HuH-7.5 (cell line): ENCODE measurements around the gene JAKMIP1.

ENCODE experiments used
- DNase-seq: peaks from one replicate; pipeline ENCODE4 v3.0.0; 2011; ENCODE audit warnings: low spot score

The JAKMIP1 gene

DNA sequence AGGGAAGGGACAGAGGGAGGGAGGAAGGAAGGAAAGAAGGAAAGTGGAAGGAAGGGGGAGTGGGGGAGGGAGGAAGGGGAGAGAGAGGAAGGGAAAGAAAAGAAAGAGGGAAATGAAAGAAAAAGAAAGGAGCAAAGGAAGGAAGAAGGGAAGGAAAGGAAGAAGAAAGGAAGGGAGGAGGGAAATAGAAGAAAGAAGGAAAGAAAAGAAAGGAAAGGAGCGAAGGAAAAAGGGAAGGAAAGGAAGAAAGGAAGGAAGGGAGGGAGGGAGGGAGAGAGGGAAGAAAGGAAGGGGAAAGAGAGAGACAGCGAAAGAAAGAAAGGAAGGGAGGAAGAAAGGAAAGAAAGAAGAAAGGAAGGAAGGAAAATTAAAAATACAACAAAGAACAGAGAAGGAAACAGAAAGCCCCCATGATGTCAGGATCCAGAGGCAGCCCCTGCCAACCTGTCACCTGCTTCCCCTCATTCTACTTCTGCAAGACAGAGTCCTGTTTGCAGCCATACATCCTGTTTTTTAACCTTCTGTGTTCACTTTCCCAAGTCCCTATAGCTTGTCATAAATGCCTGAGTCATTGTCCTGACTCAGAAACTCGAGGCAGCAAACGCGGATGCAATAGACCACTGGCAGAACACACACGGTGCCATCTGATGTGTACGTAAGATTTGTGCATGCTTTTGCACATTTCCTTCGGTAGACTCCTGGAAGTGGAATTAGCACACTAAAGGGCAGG lies 105.2 kb downstream of the JAKMIP1 start:
- DNase-seq, result no peak

DNA sequence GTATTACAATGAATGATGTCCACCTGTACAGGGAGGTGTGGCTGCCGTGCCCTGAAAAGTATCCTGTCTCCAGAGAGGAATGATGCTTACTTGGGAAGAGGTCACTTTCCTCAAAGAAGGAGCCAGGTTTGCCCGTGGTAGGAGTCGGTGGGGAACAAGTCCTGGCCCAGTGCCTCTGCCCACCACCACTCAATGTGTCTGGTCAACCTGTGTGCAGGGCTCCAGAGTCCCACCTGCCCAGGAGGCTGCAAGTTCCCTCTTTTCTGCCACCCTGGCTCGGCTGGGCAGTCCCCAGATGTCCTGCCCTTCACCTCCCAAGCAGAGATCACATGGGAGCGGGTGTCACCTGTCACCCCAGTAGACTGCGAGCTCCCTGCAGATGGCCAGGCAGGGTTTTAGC lies 106.7 kb downstream of the JAKMIP1 start:
- DNase-seq, result no peak

DNA sequence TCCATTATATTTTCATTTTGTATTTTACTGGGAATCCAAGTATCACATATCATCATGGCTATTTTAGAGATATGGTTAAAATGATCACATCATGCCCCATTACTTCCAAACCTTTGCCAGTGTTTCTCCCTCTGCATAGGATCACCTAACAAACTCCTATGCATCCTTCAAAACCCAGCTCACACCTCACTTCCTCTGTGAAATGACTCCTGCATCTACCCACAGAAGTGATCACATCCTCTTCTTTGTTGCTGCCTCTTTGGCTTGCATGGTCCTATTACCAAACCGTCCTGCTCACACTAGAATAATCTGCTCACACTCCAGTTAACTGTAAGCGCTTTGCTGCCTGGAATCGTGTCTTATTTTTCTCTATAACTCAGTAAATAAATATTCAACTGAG lies 107.4 kb downstream of the JAKMIP1 start:
- DNase-seq, result no peak

DNA sequence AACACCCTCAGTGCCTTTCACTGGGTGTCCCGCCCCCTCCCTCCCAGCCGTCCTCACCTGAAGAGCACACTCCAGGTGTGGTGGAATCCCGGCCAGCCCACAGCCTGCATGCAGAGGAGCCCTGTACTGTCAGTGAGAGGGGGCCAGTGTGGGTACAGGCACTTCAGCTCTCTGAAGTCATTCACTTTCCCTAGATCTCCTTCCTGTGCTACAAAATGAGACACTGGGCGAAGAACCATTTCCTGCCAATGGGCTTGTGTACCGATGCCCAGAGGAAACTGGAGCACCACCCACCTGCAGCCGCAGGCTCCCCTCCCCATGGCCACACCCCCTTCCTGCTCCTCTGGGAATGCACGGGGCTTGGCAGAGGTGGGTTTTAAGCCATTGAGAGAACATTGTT lies 108.2 kb downstream of the JAKMIP1 start:
- no peak for DNase-seq

DNA sequence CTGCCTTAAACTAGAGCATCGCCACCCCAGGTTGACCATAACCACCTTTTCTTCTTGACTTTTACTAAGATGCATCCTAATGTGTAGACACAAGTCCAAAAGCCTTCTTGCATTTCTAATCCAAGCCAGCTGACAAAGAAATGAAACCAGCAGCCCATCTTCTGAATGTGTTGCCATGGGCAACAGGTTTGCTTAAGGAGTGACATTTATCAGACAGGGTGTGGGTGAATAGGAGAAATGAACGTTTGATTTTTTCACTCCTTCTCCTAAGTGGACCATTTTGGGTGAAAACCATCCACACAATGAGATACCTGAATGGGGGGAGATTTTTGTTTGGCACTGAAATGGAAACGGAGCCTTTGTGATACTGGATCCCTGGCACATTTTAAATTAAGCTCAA lies 109.4 kb downstream of the JAKMIP1 start:
- no peak for DNase-seq

DNA sequence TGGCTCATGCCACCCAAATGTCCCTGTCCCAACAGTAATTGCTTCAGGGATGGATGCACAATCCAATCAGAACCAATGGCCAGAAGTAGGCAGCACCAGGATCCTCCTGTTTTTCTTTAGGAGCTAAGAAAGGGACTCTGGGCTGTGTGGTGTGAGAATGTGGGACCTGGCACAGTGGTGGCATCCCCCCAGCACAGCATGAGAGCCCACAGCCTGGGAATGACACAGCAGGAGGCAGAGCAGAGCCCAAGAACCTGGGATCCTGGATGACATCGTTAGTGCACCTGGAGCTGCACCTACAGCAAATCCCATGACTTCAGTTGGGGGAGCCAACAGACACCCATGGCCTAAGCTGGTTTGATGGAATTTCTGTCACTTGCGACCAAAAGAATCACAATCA lies 111.4 kb downstream of the JAKMIP1 start:
- no peak for DNase-seq

DNA sequence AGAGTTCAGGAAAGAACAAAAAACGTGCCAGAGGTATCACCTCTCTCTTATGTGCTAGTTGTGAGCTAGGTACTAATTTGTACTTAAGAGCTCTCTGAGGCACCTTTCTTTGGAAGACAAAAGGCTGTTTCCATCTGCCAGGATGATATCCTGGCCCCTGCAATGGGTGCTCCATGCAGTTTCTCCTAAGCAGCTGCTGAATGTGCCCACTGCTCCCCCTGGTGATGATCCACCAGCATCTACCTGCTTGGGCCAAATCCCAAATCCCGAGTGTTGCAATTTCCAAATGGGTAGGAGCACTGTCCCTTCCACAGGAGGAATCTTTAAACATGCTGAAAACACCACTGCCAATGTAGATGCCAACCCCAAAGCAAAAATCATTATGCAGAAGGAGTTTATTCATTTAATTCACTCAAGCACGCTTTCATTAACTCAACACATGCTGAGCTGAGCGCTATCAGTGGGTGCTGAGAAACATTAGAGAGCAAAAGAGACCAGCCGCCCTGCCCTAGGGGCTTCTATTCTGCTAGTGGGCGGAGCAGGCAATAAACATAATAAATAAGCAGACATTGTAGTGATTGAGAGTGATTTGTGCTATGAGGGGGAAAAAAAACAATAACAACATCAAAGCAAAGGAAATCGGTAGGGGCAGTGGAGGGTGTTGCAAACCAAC lies 112.5 kb downstream of the JAKMIP1 start:
- DNase-seq, result no peak

DNA sequence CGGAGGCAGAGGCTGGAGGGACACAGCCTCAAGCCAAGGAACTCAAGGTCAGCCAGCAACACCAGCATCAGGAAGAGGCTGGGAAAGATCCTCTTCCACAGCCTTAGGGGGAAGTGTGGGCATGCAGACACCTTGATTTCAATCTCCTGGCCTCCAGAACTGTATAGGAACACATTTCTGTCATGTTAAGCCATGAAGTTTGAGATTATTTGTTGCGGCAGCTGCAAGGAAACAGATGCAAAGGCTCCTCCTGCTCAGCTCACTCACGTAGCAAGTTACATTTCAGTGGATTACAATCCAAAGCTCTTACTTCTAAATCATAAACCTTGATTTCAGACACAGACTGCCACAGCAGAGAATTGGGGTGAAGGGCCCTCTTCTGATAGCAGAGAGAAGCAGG lies 113.5 kb downstream of the JAKMIP1 start:
- DNase-seq, result no peak

DNA sequence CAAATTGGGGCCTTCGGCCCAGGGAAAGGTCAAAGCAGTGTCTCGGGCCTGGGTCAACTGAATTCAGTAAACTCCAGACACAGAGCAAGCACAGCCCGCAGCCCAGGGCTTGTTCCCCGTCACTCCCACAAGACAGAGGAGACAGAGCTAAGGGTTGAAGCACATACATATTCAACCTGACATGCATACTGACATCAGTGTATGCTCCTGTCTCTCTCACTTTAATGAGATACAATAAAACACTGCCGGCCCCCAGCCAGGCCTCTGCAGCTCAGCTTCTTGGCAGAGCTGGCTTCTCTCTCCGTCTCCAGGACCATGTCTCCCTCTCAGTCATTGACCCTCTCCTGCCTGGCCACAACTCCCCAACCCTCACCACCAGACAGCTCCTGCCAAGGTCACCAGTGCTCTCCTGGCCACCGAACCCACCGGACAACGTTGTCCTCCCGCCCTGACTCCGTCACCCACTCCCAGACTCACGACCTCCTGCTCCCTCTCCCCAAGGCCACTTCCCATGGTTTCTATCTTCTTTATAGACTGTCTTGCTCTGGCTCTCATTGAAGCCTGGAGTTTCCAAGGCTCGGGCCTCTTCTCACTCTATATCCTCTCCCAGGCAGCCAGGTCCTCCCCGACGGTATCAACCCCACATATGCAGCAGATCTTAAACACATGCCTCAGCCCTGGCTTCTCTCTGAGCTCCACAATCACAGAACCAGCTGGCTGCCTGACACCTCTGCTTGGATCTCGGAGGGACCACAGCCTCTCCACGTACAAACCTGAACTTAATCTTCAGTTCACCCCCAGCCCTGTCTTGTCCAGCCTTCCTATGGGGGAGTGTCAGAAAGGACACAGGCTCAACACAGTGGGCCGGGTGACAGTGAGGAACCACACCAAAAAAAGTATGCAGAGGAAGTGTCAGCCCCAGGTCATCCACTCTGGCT lies 114.4 kb downstream of the JAKMIP1 start:
- no peak for DNase-seq

DNA sequence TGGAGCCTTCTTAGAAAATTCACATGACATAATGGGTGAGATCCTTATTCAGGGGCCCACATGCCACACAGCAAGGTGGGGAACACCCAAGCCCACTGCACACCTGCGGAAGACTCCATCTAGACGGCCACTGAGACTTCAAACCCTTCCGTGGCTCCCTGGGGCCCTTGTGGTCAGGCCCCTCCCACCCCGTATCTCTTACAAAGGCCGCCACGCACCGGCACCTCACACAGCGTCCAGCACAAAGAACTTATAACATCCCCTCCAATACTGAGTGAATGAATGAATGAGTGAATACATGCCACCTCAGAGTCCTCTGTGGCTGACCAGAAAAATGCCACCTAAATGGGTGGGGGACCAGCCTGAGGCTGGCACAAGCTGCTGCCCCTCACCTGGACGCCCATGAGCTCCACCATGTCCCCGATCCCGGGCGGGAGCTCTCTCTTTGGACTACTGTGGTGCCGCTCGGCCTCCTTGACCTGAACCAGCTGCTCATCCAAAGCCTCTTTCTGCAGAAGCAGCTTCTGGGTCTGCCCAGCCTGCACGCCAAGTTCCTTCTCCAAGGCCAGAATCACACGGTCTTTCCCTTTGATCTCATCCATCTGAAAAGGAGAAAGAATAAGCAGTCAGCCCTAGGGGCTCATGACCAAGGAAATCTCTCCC lies 115.2 kb downstream of the JAKMIP1 start:
- DNase-seq, result no peak

DNA sequence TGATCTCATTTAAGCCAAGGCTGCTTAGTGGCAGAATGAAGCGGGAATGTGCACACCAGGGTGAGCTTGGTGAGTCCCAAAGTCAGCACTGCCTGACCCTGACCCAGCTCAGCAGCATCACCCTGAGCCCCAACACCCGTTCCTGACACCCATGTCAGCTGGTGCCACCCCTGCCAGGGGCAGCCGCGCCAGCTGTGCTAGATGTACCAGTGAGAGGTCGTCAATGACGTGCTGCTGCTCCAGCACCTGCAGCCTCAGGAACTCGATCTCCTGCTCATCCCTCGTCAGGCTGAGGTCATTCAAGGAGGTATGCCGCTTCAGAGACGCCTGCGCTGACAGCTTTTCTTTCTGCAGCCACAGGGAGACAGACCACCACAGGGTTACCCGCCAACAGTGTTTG lies 120.4 kb downstream of the JAKMIP1 start:
- no peak for DNase-seq

DNA sequence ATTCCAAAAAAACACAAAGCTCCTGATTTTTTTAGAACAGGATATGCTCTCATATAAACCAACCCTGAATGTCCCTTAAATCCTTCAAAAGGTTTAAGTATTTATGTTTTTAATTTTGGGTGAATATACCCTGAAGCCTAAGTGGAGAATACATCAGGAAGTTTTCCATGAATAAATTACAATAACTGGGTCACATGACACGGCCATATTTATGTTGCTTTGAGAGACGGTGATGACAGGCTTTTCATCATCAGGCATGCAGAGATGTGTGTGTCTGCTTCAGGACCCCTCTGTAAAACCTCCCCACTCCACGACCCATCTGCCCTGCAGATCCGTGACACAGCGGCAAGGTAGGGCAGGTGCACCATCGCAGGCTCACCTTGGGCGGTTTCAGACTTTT lies 121.8 kb downstream of the JAKMIP1 start:
- no peak for DNase-seq

DNA sequence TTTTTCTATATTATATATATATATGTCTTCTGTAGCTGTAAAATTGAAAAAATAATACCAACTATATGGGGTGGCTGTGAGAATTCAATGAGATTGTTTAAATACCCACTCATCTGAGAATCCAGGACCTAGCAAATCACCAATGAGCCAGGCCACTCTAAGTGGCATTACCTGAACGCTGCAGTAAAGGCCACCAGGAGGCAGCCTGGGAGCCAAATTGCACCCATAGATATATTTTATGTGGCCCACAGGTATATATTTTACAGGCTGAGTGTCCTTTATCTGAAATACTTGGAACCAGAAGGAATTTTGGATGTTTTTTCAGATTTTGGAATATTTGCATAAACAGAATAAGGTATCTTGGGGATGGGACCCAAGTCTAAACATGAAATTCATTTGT lies 124.0 kb downstream of the JAKMIP1 start:
- DNase-seq, result no peak

DNA sequence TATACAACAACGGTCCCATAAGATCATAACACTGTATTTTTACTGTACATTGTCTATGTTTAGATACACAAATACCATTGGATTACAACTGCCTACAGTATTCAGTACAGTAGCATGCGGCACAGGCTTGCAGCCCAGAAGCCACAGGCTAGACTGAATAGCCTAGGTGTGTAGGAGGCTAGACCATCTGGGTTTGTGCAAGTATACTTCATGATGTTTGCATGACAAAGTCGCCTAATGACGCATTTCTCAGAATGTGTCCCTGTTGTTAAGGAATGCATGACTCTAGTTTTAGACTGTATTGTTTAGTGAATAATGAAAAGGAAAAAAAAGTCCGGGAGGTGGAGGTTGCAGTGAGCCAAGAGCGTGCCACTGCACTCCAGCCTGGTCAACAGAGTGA lies 125.6 kb downstream of the JAKMIP1 start:
- DNase-seq, result no peak

DNA sequence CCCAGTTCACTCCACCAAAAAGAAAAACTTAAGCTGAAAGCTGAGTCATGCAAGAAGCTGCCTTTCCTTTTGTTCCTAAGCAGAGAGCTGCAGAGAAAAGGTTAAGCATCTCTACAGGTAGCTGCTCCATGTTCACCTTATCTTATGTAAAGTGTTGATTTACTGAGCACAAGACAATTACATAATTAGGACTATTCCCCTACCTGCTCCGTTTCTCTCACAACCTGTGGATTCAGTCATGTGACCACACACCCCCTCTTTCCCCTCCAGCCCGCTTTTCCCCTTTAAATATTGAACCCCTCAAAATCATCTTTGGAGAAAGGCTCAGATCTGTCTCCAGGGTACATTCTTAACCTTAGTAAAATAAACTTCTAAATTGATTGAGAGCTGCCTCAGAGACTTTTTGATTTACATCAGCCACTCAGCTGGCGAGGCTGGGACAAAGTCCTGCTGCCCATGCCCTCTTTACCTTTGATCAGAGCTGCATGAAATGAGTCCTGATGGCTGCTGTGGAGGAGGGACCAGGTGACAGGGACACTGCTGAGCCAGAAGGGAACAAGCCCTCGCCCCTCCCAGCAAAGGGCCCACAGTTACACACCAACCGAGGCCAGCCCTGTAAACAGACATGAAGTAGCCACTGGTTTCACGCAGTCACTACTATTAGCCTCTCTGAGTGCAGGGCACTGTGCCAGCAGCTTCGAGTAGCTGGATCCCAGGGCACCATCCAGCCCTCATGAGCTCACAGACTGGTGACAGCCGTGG lies 128.2 kb downstream of the JAKMIP1 start:
- no peak for DNase-seq

DNA sequence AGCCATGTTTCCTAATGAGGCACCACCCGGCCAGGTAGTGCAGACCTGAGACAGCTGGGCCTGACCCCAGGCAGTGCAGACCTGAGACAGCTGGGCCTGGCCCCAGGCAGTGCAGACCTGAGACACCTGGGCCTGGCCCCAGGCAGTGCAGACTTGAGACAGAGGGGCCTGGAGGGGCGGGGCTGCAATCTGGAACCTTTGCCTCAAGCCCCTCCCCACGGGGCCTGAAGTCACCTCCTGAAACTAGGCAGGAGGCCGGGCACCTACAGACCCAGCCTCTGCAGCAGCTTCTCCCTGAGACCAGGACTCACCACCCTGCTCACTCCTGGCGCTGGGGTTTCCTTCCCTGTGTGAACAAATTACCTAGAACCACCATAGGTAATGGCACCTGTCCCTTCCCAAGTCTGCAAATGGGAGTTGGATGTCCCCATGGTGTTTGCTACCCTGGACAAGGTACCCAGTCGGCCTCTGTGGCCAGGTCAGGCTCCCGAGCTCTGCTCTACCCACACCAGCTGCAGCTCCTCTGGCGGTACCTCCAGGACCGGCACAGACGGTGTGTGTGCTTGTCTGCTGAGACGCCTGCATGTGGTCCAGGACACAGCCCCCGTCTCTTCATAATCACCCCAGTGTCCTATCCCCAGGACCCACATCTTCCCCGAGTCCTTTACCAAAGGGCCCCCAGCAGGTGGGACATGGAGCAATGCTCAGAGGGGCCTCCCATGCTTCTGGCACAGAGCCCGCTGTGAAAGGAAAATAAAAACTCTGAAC lies 129.0 kb downstream of the JAKMIP1 start:
- DNase-seq, result no peak

DNA sequence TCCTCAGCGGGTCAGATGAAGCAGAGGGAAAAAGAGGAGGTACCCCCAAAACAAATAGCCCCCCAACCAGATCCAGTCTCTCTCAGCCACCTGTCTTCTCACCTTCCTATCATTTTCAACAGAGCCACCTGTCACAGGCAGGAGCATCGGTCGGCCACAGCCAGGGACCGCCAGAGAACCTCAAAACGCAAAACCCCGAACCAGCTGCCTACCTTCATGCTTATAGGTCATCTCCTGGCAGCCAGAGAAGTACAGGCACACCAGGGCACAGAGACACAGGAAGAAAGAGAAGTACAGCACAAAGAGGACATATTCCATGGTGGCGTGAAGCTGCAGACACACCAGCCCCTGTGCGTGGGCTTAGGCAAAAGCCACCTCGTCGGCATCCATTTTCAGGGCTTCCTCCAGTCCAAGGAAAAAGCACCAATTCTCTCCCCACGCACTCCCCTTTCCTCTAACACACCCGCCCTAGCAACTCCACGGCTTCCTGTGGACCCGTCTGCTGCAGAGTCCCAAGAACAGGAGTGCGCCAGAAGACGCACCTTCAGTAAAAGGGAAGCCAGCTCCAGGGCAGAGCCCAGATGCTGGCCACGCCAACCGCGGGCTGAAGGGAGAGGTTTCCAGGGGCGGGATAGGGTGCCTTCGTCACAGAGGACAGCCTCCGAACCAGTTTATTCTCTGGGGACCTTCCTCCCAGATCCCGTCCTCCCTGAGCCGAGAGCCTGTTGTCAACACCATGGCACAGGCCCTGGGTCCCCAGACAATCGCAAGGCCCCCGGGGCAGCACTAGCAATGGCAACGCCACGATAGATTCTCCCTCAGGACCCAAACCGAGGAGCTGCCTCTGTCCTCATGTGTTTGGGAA lies 130.3 kb downstream of the JAKMIP1 start:
- no peak for DNase-seq

DNA sequence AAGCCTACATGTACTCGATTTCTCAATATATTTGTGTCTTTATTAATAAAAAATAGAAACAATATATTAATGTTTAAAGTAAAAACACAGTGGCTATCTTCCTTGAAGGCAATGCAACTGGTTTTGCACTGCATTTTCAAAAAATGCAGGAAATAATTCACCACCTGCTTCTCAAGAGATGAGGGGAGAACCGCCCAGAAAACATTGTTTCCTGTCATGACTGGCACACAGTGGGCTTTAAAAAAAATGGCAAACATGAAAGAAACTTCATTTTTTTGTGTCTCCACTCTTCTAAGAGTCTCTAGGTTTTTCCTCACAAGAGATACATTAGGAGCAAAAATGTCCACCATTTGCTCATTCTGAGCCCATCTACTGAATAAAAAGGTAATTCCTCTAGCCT lies 131.4 kb downstream of the JAKMIP1 start:
- no peak for DNase-seq

DNA sequence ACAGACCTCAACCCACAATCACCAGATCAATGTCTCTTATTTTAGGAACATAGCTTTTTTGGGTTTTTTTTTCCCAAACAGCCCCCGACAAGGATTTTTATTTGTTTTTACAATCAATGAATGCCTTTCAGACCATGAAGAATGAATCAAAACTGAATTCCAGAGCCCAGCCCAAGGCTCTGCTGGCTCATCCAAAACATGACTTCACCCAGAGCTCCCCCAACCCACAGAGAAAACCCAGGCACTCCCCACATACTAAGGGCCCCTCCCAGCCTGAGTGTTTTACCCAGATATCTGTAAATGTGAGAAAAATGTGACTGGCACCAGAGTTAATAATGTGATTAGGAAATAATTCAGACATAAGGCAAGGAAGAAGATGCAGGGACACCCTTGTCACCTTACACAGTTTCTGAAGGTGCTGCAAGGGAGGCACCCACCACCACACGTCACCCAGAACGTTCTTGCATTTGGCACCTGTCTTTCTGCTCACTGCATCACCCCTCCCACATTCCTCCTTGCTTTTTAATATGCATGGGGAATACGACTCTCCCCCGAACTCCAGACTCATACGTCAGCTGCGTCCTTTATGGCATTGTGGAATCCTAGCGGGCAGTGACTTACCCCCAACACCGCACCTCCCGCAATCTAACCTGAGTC lies 134.3 kb downstream of the JAKMIP1 start:
- DNase-seq, result no peak
